Neural cell (in vitro differentiated cells): Measurements from ENCODE around the gene IL1RL2. TPM values are rescaled to one million over a fixed set of nuclear protein-coding genes. Genes with fewer than 3 reads are reported as not detected.

ENCODE experiments used
- H2AFZ ChIP-seq: fragments of 200-600, 300-800 bp; sonication (generic), shearing (Covaris generic); 2 replicates; pipeline ENCODE4 v1.6.0; 2014; ENCODE audit warnings: low read depth, mild to moderate bottlenecking, antibody characterized with exemption, low read length, moderate library complexity
- H3F3A ChIP-seq: fragments of 200-600 bp; shearing (Covaris generic); 2 replicates; pipeline ENCODE4 v1.6.1; 2016; ENCODE audit warnings: mild to moderate bottlenecking, moderate library complexity, mixed read lengths, antibody characterized with exemption, low read length; ENCODE audit not compliant: insufficient read depth, poor library complexity, severe bottlenecking
- H3K27ac ChIP-seq: fragments of 200-600, 300-800 bp; sonication (generic), shearing (Covaris generic); 2 replicates; pipeline ENCODE4 v1.5.1; 2014; ENCODE audit warnings: mild to moderate bottlenecking, low read length, moderate library complexity
- H3K27me3 ChIP-seq: fragments of 300-800, 200-600 bp; sonication (generic), shearing (Covaris generic); 2 replicates; pipeline ENCODE4 v1.6.0; 2014; ENCODE audit warnings: mild to moderate bottlenecking, low read depth, low read length, moderate library complexity; ENCODE audit not compliant: insufficient read depth
- H3K36me3 ChIP-seq: fragments of 300-800, 200-600 bp; sonication (generic), shearing (Covaris generic); 2 replicates; pipeline ENCODE4 v1.5.1; 2014; ENCODE audit warnings: mild to moderate bottlenecking, antibody characterized with exemption, low read length, moderate library complexity; ENCODE audit not compliant: insufficient read depth
- H3K4me2 ChIP-seq: fragments of 300-800, 200-600 bp; sonication (generic), shearing (Covaris generic); 2 replicates; pipeline ENCODE4 v1.6.0; 2014; ENCODE audit warnings: mild to moderate bottlenecking, low read length
- H3K4me3 ChIP-seq: fragments of 300-800, 200-600 bp; sonication (generic), shearing (Covaris generic); 2 replicates; pipeline ENCODE4 v1.5.1; 2014; ENCODE audit warnings: mild to moderate bottlenecking, low read length, moderate library complexity
- H3K79me2 ChIP-seq: fragments of 200-600 bp; shearing (Covaris generic); replicated peaks from 2 replicates; pipeline ENCODE4 v1.6.0; 2014; ENCODE audit warnings: mild to moderate bottlenecking, low read length, moderate library complexity; ENCODE audit not compliant: insufficient read depth
- H3K9ac ChIP-seq: fragments of 300-800, 200-600 bp; sonication (generic), shearing (Covaris generic); 2 replicates; pipeline ENCODE4 v1.6.1; 2016; ENCODE audit warnings: mild to moderate bottlenecking, low read length, mixed read lengths
- H3K9me2 ChIP-seq: fragments of 200-600 bp; shearing (Covaris generic); 2 replicates; pipeline ENCODE4 v1.6.1; 2016; ENCODE audit warnings: mild to moderate bottlenecking, low read length, mixed read lengths; ENCODE audit not compliant: insufficient read depth
- H3K9me3 ChIP-seq: fragments of 200-600, 300-800 bp; sonication (generic), shearing (Covaris generic); 2 replicates; pipeline ENCODE4 v1.6.1; 2016; ENCODE audit warnings: mild to moderate bottlenecking, mixed run types, low read length, moderate library complexity, mixed read lengths
- H4K20me1 ChIP-seq: fragments of 200-600 bp; shearing (Covaris generic); 2 replicates; pipeline ENCODE4 v1.6.1; 2016; ENCODE audit warnings: mild to moderate bottlenecking, mixed run types; ENCODE audit not compliant: insufficient read depth
- EP300 ChIP-seq: fragments of 450-650 bp; conservative IDR thresholded peaks from 2 replicates; pipeline ENCODE4 v1.6.1; 2014; ENCODE audit warnings: antibody characterized with exemption, mild to moderate bottlenecking, moderate library complexity; ENCODE audit not compliant: poor library complexity, severe bottlenecking
- EZH2 ChIP-seq: fragments of 200-600, 300-800 bp; shearing (Covaris generic), sonication (generic); IDR thresholded peaks from 2 replicates; pipeline ENCODE4 v1.6.1; 2014; ENCODE audit warnings: antibody characterized with exemption, low read length, borderline replicate concordance, mild to moderate bottlenecking; ENCODE audit not compliant: insufficient read depth, poor library complexity, severe bottlenecking
- MXI1 ChIP-seq: fragments of 450-650 bp; conservative IDR thresholded peaks from 2 replicates; pipeline ENCODE4 v1.6.1; 2014; ENCODE audit warnings: antibody characterized with exemption, mild to moderate bottlenecking; ENCODE audit not compliant: poor library complexity, severe bottlenecking
- POLR2AphosphoS5 ChIP-seq: IDR thresholded peaks from 2 replicates; pipeline ENCODE4 v1.6.1; 2012
- RAD21 ChIP-seq: fragments of 450-650 bp; conservative IDR thresholded peaks from 2 replicates; pipeline ENCODE4 v1.6.1; 2014; ENCODE audit warnings: antibody characterized with exemption, mild to moderate bottlenecking, moderate library complexity
- SMC3 ChIP-seq: fragments of 450-650 bp; conservative IDR thresholded peaks from 2 replicates; pipeline ENCODE4 v1.6.1; 2014; ENCODE audit warnings: antibody characterized with exemption, mild to moderate bottlenecking, moderate library complexity; ENCODE audit not compliant: poor library complexity
- TAF1 ChIP-seq: IDR thresholded peaks from 2 replicates; pipeline ENCODE4 v1.6.1; 2012; ENCODE audit warnings: low read depth
- polyA plus RNA-seq: library from polyadenylated mRNA; depleted of rRNA; stranded (reverse); fragments of >200 nt; gene quantifications from 2 replicates; pipeline ENCODE4 v1.2.3, GENCODE V29; 2014
- TF ChIP-seq, protein P1 (sequence below): IDR thresholded peaks from 2 replicates; pipeline ENCODE4 v1.6.1; 2012; ENCODE audit warnings: borderline replicate concordance
- TF ChIP-seq, protein P2 (sequence below): fragments of 450-650 bp; IDR thresholded peaks from 2 replicates; pipeline ENCODE4 v1.5.1; 2014; ENCODE audit warnings: antibody characterized with exemption, mild to moderate bottlenecking, moderate library complexity; ENCODE audit not compliant: poor library complexity, severe bottlenecking

IL1RL2 gene
- polyA plus RNA-seq, 1 donor from 2014 or later = not detected

DNA sequence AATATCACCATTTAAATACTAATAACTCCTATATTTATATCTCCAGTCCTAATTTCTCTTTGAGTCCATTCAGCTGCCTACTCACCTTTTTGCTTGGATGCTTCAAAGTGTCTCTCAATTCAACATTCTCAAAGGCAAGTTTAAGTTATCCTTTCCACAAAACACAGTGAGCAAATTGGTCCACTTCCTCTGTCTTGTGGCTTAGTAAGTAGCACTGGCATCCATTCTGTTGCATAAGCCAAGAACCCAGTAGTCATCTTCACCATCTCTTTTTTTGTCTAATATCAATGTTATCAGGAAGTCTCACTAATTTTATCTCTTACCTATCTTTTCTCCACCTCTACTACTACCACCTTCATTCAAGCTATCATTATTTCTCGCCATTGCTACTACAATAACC lies 97.2 kb downstream of the IL1RL2 start (continued):
- TF ChIP-seq, protein P1, sequence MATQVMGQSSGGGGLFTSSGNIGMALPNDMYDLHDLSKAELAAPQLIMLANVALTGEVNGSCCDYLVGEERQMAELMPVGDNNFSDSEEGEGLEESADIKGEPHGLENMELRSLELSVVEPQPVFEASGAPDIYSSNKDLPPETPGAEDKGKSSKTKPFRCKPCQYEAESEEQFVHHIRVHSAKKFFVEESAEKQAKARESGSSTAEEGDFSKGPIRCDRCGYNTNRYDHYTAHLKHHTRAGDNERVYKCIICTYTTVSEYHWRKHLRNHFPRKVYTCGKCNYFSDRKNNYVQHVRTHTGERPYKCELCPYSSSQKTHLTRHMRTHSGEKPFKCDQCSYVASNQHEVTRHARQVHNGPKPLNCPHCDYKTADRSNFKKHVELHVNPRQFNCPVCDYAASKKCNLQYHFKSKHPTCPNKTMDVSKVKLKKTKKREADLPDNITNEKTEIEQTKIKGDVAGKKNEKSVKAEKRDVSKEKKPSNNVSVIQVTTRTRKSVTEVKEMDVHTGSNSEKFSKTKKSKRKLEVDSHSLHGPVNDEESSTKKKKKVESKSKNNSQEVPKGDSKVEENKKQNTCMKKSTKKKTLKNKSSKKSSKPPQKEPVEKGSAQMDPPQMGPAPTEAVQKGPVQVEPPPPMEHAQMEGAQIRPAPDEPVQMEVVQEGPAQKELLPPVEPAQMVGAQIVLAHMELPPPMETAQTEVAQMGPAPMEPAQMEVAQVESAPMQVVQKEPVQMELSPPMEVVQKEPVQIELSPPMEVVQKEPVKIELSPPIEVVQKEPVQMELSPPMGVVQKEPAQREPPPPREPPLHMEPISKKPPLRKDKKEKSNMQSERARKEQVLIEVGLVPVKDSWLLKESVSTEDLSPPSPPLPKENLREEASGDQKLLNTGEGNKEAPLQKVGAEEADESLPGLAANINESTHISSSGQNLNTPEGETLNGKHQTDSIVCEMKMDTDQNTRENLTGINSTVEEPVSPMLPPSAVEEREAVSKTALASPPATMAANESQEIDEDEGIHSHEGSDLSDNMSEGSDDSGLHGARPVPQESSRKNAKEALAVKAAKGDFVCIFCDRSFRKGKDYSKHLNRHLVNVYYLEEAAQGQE = no peak

DNA sequence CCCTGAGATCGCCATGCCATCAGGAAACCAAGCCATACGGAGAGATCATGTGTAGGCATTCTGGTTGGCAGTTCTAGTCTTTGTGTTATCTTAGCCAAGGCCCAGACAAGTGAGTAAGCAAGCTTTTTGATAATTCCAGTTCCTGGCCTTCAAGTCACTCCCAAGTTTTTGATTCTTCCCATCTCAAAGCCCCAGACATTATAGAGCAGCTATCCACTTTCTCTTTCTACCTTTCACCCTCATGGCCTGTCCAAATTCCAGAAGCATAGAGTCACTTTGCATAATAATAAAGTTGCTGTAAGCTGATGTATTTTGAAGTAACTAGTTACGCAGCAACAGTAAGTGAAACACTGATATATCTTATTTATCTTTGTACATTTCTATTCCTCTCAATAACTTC lies 97.8 kb downstream of the IL1RL2 start:
- no peak overlapping the region for H3K27ac ChIP-seq
- H3K9me2 ChIP-seq = no peaks in the 10 kb centered on the region
- no peak overlapping the region for H3K4me3 ChIP-seq
- no peak overlapping the region for H2AFZ ChIP-seq
- no peak overlapping the region for H3K4me2 ChIP-seq
- H3F3A ChIP-seq = no peaks in the 10 kb centered on the region
- H4K20me1 ChIP-seq = no peaks in the 10 kb centered on the region
- no peaks in the 10 kb centered on the region for H3K79me2 ChIP-seq
- TF ChIP-seq MXI1 = no peak
- no peak for TF ChIP-seq EP300
- TF ChIP-seq SMC3 = no peak
- no peak for TF ChIP-seq EZH2
- TF ChIP-seq, protein P1 = no peak
- TF ChIP-seq POLR2AphosphoS5 = no peak
- no peak for TF ChIP-seq TAF1
- no peak for TF ChIP-seq RAD21
- TF ChIP-seq, protein P2, sequence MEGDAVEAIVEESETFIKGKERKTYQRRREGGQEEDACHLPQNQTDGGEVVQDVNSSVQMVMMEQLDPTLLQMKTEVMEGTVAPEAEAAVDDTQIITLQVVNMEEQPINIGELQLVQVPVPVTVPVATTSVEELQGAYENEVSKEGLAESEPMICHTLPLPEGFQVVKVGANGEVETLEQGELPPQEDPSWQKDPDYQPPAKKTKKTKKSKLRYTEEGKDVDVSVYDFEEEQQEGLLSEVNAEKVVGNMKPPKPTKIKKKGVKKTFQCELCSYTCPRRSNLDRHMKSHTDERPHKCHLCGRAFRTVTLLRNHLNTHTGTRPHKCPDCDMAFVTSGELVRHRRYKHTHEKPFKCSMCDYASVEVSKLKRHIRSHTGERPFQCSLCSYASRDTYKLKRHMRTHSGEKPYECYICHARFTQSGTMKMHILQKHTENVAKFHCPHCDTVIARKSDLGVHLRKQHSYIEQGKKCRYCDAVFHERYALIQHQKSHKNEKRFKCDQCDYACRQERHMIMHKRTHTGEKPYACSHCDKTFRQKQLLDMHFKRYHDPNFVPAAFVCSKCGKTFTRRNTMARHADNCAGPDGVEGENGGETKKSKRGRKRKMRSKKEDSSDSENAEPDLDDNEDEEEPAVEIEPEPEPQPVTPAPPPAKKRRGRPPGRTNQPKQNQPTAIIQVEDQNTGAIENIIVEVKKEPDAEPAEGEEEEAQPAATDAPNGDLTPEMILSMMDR = no peak
- H3K9ac ChIP-seq = no peak overlapping the region
- no peaks in the 10 kb centered on the region for H3K36me3 ChIP-seq
- H3K9me3 ChIP-seq = no peaks in the 10 kb centered on the region
- H3K27me3 ChIP-seq = no peaks in the 10 kb centered on the region
